Measurements from ENCODE around the gene RNF208.

DNA sequence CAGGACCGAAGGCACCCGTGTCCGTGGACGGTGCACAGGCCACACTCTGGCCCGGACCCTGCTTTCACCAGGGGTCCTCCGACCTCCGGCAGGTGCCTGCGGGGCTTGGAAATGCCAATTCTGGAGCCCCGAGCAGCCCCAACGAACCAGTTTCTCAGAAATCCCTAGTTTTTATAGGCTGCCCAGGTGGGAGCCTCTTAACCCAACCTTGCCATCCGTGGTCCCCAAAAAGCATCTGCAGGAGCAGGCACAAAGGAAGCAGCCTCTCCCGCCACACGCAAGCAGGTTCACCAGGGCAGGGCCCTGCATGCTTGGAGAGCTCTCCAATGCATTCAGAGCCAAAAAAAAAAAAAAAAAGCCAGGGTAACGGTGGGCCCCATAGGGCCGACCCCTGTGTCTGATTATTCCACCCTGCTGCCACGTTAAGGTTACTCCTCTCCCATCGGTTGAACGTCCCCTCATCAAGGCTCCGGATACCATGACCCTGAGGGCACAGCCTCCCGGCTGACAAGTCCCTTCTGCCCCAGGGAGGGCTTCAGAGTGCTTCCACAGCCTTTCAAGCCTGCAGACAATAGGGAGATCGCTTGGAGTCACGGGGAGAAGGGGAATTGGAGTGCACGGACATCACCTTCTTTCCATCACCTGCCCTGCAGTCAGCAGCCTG is 20.7 kb downstream of the RNF208 start:
- TF ChIP-seq, protein P1, sequence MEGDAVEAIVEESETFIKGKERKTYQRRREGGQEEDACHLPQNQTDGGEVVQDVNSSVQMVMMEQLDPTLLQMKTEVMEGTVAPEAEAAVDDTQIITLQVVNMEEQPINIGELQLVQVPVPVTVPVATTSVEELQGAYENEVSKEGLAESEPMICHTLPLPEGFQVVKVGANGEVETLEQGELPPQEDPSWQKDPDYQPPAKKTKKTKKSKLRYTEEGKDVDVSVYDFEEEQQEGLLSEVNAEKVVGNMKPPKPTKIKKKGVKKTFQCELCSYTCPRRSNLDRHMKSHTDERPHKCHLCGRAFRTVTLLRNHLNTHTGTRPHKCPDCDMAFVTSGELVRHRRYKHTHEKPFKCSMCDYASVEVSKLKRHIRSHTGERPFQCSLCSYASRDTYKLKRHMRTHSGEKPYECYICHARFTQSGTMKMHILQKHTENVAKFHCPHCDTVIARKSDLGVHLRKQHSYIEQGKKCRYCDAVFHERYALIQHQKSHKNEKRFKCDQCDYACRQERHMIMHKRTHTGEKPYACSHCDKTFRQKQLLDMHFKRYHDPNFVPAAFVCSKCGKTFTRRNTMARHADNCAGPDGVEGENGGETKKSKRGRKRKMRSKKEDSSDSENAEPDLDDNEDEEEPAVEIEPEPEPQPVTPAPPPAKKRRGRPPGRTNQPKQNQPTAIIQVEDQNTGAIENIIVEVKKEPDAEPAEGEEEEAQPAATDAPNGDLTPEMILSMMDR (IDR thresholded peaks at IDR 0.05) = no peak
- no peak for TF ChIP-seq POLR2A (IDR thresholded peaks at IDR 0.05)
- no peak for TF ChIP-seq EP300 (IDR thresholded peaks at IDR 0.05; ENCODE audit: low read depth)
- no peak for TF ChIP-seq POLR2AphosphoS5 (IDR thresholded peaks at IDR 0.05)
